ENCODE measurements around the gene LDB3. TPM values are rescaled to one million over a fixed set of nuclear protein-coding genes. Genes with fewer than 3 reads are reported as not detected.

The LDB3 gene
- total and polyA plus RNA-seq, 2 of the 8 experiments (the other 6 are each of a cell fraction or from before 2014, with no cell fraction given): 0.20 to 0.43 TPM

DNA sequence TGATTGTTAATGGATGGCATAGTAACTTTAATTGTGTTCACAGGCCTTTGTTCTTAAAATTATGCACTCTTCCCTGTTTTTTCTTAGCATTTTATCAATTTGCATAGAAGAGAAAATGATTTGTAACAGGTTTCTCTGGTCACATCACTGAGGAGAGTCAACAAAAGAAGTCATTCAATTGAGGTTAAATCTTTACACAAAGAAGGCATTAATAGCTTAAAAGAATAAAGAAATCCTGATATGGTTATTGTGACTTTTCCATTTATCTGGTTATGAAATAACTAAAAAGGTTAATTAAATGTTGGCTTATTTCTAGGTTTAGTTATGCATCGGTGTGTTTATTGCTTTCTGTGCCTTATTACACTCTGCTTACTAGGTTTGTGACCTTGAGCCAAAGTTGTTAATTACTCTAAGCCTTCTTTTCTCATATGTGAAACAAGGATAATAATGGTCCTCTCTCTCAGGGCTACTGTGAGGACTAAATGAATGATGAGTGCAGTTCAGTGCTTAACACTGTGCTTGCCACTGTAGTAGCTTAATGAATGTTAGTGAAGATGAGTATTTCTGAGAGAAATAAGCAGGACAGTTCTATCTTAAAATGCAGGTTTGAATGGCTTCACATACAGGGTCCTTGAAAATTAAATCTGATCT, 100.2 kb downstream of the LDB3 start (continued):
- TF ChIP-seq, protein P1, sequence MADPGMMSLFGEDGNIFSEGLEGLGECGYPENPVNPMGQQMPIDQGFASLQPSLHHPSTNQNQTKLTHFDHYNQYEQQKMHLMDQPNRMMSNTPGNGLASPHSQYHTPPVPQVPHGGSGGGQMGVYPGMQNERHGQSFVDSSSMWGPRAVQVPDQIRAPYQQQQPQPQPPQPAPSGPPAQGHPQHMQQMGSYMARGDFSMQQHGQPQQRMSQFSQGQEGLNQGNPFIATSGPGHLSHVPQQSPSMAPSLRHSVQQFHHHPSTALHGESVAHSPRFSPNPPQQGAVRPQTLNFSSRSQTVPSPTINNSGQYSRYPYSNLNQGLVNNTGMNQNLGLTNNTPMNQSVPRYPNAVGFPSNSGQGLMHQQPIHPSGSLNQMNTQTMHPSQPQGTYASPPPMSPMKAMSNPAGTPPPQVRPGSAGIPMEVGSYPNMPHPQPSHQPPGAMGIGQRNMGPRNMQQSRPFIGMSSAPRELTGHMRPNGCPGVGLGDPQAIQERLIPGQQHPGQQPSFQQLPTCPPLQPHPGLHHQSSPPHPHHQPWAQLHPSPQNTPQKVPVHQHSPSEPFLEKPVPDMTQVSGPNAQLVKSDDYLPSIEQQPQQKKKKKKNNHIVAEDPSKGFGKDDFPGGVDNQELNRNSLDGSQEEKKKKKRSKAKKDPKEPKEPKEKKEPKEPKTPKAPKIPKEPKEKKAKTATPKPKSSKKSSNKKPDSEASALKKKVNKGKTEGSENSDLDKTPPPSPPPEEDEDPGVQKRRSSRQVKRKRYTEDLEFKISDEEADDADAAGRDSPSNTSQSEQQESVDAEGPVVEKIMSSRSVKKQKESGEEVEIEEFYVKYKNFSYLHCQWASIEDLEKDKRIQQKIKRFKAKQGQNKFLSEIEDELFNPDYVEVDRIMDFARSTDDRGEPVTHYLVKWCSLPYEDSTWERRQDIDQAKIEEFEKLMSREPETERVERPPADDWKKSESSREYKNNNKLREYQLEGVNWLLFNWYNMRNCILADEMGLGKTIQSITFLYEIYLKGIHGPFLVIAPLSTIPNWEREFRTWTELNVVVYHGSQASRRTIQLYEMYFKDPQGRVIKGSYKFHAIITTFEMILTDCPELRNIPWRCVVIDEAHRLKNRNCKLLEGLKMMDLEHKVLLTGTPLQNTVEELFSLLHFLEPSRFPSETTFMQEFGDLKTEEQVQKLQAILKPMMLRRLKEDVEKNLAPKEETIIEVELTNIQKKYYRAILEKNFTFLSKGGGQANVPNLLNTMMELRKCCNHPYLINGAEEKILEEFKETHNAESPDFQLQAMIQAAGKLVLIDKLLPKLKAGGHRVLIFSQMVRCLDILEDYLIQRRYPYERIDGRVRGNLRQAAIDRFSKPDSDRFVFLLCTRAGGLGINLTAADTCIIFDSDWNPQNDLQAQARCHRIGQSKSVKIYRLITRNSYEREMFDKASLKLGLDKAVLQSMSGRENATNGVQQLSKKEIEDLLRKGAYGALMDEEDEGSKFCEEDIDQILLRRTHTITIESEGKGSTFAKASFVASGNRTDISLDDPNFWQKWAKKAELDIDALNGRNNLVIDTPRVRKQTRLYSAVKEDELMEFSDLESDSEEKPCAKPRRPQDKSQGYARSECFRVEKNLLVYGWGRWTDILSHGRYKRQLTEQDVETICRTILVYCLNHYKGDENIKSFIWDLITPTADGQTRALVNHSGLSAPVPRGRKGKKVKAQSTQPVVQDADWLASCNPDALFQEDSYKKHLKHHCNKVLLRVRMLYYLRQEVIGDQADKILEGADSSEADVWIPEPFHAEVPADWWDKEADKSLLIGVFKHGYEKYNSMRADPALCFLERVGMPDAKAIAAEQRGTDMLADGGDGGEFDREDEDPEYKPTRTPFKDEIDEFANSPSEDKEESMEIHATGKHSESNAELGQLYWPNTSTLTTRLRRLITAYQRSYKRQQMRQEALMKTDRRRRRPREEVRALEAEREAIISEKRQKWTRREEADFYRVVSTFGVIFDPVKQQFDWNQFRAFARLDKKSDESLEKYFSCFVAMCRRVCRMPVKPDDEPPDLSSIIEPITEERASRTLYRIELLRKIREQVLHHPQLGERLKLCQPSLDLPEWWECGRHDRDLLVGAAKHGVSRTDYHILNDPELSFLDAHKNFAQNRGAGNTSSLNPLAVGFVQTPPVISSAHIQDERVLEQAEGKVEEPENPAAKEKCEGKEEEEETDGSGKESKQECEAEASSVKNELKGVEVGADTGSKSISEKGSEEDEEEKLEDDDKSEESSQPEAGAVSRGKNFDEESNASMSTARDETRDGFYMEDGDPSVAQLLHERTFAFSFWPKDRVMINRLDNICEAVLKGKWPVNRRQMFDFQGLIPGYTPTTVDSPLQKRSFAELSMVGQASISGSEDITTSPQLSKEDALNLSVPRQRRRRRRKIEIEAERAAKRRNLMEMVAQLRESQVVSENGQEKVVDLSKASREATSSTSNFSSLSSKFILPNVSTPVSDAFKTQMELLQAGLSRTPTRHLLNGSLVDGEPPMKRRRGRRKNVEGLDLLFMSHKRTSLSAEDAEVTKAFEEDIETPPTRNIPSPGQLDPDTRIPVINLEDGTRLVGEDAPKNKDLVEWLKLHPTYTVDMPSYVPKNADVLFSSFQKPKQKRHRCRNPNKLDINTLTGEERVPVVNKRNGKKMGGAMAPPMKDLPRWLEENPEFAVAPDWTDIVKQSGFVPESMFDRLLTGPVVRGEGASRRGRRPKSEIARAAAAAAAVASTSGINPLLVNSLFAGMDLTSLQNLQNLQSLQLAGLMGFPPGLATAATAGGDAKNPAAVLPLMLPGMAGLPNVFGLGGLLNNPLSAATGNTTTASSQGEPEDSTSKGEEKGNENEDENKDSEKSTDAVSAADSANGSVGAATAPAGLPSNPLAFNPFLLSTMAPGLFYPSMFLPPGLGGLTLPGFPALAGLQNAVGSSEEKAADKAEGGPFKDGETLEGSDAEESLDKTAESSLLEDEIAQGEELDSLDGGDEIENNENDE (IDR thresholded peaks at IDR 0.05; ENCODE audit: insufficient replicate concordance, low read length): no peak
- no peak for TF ChIP-seq CEBPB (IDR thresholded peaks at IDR 0.05; ENCODE audit: low read depth, low read length)

Measured in H1 (cell line).